A549 treated with DMSO at 1 μM for 4 hours (cell line): Measurements from ENCODE around the gene SYT15B. TPM values are rescaled to one million over a fixed set of nuclear protein-coding genes. Genes with fewer than 3 reads are reported as not detected.

Source experiments
- total RNA-seq: library from RNA; stranded (reverse); fragments of 200-300 nt; extraction: Qiagen RNA extraction; gene quantifications from 5 replicates; pipeline ENCODE4 v1.2.3, GENCODE V29; 2022; ENCODE audit warnings: low read depth

The SYT15B gene
- 2.6 to 4.3 TPM (median 3.1 TPM) in 5 replicates for total RNA-seq

DNA sequence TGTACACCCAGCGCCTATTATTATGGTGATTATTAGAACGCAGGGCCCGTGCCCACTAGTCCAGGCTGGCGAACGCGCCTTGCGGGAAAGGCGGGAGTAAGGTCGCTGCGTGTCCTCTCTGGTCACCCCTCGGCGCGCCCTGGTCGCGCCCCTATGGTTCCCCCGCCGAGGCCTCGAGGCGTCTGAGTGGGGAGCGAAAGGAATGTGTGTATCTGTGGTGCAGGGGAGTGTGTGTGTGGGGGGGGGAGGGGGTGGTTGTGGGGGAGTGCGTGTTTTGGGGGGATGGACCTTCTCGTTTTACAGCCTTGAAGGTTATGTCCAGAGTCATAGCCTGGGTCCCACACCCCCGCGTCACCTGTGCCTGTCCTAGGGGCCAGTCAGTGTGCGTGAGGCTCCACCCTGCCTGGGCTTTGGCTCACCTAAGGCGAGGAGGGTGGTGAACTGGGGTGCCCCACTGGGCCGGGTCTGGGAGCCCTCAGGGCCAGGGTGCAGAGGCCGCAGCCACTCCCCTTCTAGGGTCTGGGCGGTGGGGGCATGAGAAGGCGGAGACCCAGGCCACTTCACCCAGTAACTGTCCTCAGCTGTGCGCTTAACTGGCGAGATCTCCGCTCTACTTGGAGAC lies at the start of gene SYT15B:
TSS of gene SYT15B (minus strand) at position 39 of the 622 bp plus-strand sequence. CDS start 952 bp downstream, outside the sequence.

Other genes starting within 250 kb of the SYT15B start
- gene AGAP9, start 240.0 kb downstream of the SYT15B start, total RNA-seq = 8.2 to 12.1 TPM (median 9.8 TPM) in 5 replicates
- 16.0 to 32.4 TPM (median 27.0 TPM) in 5 replicates for gene NPY4R2, start 155.1 kb upstream of the SYT15B start, total RNA-seq
- gene FAM25C, start 236.2 kb upstream of the SYT15B start, total RNA-seq = 0.99 to 2.1 TPM (median 2.0 TPM) in 5 replicates